PC-9 (cell line): ENCODE results near the gene MBD5.

ENCODE experiments used
- CTCF ChIP-seq: fragments of 200-600 bp; sonication (generic); conservative IDR thresholded peaks from 2 replicates; pipeline ENCODE4 v1.6.1; 2017; ENCODE audit warnings: mixed run types, antibody characterized with exemption, mild to moderate bottlenecking, moderate library complexity
- EZH2 ChIP-seq: fragments of 200-600 bp; sonication (generic); IDR thresholded peaks from 2 replicates; pipeline ENCODE4 v1.8.0; 2017; ENCODE audit warnings: antibody characterized with exemption, low read depth

GRCh38 chr2:148257276-148257675 is 236.4 kb downstream of the MBD5 start:
- TF ChIP-seq CTCF (no peak), EZH2 (no peak)
